GM23248 (cell line): ENCODE results near the gene MAP3K1.

Experiments used
- EZH2 ChIP-seq: fragments of 200-600 bp; sonication (generic); IDR thresholded peaks from 2 replicates; pipeline ENCODE4 v1.6.1; 2018; ENCODE audit warnings: antibody characterized with exemption, mild to moderate bottlenecking; ENCODE audit not compliant: insufficient read depth, poor library complexity, severe bottlenecking
- EZH2phosphoT487 ChIP-seq: fragments of 200-600 bp; sonication (generic); IDR thresholded peaks from 2 replicates; pipeline ENCODE4 v1.6.1; 2018; ENCODE audit warnings: antibody characterized with exemption, moderate library complexity, mild to moderate bottlenecking, low read depth; ENCODE audit not compliant: insufficient read depth

- TF ChIP-seq EZH2 (no peak), EZH2phosphoT487 (no peak)
These were observed 46.6 kb downstream of the MAP3K1 start for GRCh38 chr5:56861893-56862485.
